K562 (cell line): Measurements from ENCODE around the gene CMSS1. TPM values are rescaled to one million over a fixed set of nuclear protein-coding genes. Genes with fewer than 3 reads are reported as not detected.

Source experiments
- ATAC-seq: fragments of 200-7000 bp; cut with Tn5 transposase; 3 replicates; pipeline ENCODE4 v1.9.1; 2020; ENCODE audit warnings: moderate library complexity
- BruUV-seq: library from RNA; stranded (reverse); fragments of 400-500 nt; replicated peaks from 2 replicates; lab custom pipeline; 2021; lab: Mats Ljungman, UMichigan
- CTCF ChIA-PET: fragments of 300-600 bp; formaldehyde crosslinking; extraction: SDS; loops from one replicate; lab custom pipeline; 2021; ENCODE audit warnings: low intra/inter-chr PET ratio; lab: Yijun Ruan, JAX
- POLR2A ChIA-PET: fragments of 300-600, 350-650 bp; sonication (Branson Sonifier 250); formaldehyde crosslinking; extraction: SDS; loops from one replicate; lab custom pipeline; 2021; ENCODE audit warnings: antibody characterized with exemption, inconsistent platforms; lab: Yijun Ruan, JAX
- DNase-seq, 4 experiments: peaks; one replicate each; pipeline versions ENCODE4 v3.0.0 to v3.0.0-alpha.2; 2011 to 2018; ENCODE audit warnings: low spot score in 3 of 4, mixed read lengths in 3 of 4; ENCODE audit errors: extremely low read depth in 1 of 4
- FAIRE-seq: peaks from 2 replicates; lab custom pipeline; 2011; peaks lifted over from hg19 to GRCh38; lab: Jason Lieb, UNC
- H2AFZ ChIP-seq: 2 replicates; pipeline ENCODE4 v1.6.0; 2011; ENCODE audit warnings: low read depth, low read length, control low read depth, inconsistent platforms
- H3K27ac ChIP-seq: fragments of 200-600 bp; 3 replicates; pipeline ENCODE4 v1.8.0; 2011; ENCODE audit warnings: low read depth, mild to moderate bottlenecking, control low read depth, inconsistent platforms, low read length, moderate library complexity, mixed read lengths; ENCODE audit errors: extremely low read depth
- H3K27me3 ChIP-seq, 2 experiments: fragments of 300-600 bp in 1 of 2; 2 replicates in 1 of 2; 3 replicates in 1 of 2; pipeline versions ENCODE4 v1.6.0 to v1.8.0; 2011; ENCODE audit warnings: inconsistent platforms in 2 of 2, low read length in 2 of 2, mild to moderate bottlenecking in 1 of 2, mixed read lengths in 1 of 2, moderate library complexity in 1 of 2; ENCODE audit not compliant: control insufficient read depth in 2 of 2, insufficient read depth in 2 of 2
- H3K36me3 ChIP-seq: fragments of 300-600 bp; 3 replicates; pipeline ENCODE4 v1.8.0; 2011; ENCODE audit warnings: mild to moderate bottlenecking, low read length, inconsistent platforms; ENCODE audit not compliant: control insufficient read depth, insufficient read depth
- H3K4me1 ChIP-seq, 2 experiments: fragments of 200-600 bp in 1 of 2; replicated peaks in 1 of 2; 2 replicates in 1 of 2; 3 replicates in 1 of 2; pipeline versions ENCODE4 v1.5.1 to v1.8.0; 2011; ENCODE audit warnings: inconsistent platforms in 2 of 2, low read length in 2 of 2, mild to moderate bottlenecking in 1 of 2, mixed read lengths in 1 of 2, moderate library complexity in 1 of 2; ENCODE audit not compliant: control insufficient read depth in 2 of 2, insufficient read depth in 2 of 2
- H3K4me2 ChIP-seq: 2 replicates; pipeline ENCODE4 v1.6.1; 2011; ENCODE audit warnings: low read length, control low read depth, inconsistent platforms, mixed read lengths; ENCODE audit not compliant: insufficient read depth
- H3K4me3 ChIP-seq: fragments of 200-600 bp; sonication (generic), shearing (Covaris generic); 2 replicates; pipeline ENCODE4 v1.5.1; 2016; ENCODE audit warnings: control low read depth, inconsistent platforms
- H3K79me2 ChIP-seq: fragments of 200-600 bp; 3 replicates; pipeline ENCODE4 v1.8.0; 2011; ENCODE audit warnings: low read length, inconsistent platforms; ENCODE audit not compliant: control insufficient read depth, insufficient read depth
- H3K9ac ChIP-seq, 2 experiments: 2 replicates each; pipeline versions ENCODE4 v1.6.0 to v1.6.1; 2011; ENCODE audit warnings: low read depth in 2 of 2, low read length in 2 of 2, control low read depth in 1 of 2, inconsistent platforms in 1 of 2, mild to moderate bottlenecking in 1 of 2, mixed read lengths in 1 of 2; ENCODE audit not compliant: insufficient read depth in 1 of 2
- H3K9me1 ChIP-seq: one replicate; pipeline ENCODE4 v1.6.0; 2011; ENCODE audit warnings: inconsistent platforms, mild to moderate bottlenecking, low read length, moderate library complexity; ENCODE audit not compliant: control insufficient read depth, insufficient read depth
- H3K9me3 ChIP-seq: replicated peaks from 2 replicates; pipeline ENCODE4 v1.5.1; 2011; ENCODE audit warnings: low read depth, low read length, inconsistent platforms; ENCODE audit not compliant: control insufficient read depth, insufficient read depth
- H4K20me1 ChIP-seq: replicated peaks from 2 replicates; pipeline ENCODE4 v1.6.1; 2011; ENCODE audit warnings: low read length, inconsistent platforms, mixed read lengths; ENCODE audit not compliant: control insufficient read depth, insufficient read depth
- E2F3 ChIP-seq: fragments of 250-450 bp; sonication (Bioruptor Pico); IDR thresholded peaks from 2 replicates; pipeline ENCODE4 v1.4.0; 2020; ENCODE audit warnings: mild to moderate bottlenecking
- FOSL1 ChIP-seq: fragments of 200-800 bp; sonication (Bioruptor generic); conservative IDR thresholded peaks from 2 replicates; pipeline ENCODE4 v1.6.1; 2016; ENCODE audit warnings: missing genetic modification characterization, missing compliant biosample characterization
- FOXM1 ChIP-seq, 2 experiments: fragments of 450-650 bp in 1 of 2; sonication (generic) in 1 of 2; formaldehyde crosslinking in 1 of 2; IDR thresholded peaks; 2 replicates each; pipeline versions ENCODE4 v1.6.1 to v1.9.0; 2017 to 2022; ENCODE audit warnings: low read depth in 2 of 2, mild to moderate bottlenecking in 2 of 2, missing genetic modification reagents in 1 of 2, moderate library complexity in 1 of 2
- HSF4 ChIP-seq: fragments of 250-450 bp; sonication (Bioruptor Pico); IDR thresholded peaks from 2 replicates; pipeline ENCODE4 v2.1.2; 2022; ENCODE audit warnings: mild to moderate bottlenecking, moderate library complexity, borderline replicate concordance
- NR1H2 ChIP-seq: sonication (generic); formaldehyde crosslinking; IDR thresholded peaks from 2 replicates; pipeline ENCODE4 v1.4.0; 2020; ENCODE audit warnings: mild to moderate bottlenecking, missing genetic modification reagents
- WGBS: fragments of 100-300 bp; shearing (Covaris generic); methylation state at CpG from one replicate; pipeline ENCODE4 v1.1.6; 2016; ENCODE audit warnings: low coverage, mixed read lengths; ENCODE audit not compliant: insufficient coverage; ENCODE audit errors: missing lambda C conversion rate; 5-methylcytosine and 5-hydroxymethylcytosine counted together
- in situ Hi-C: fragments of 300-500 bp; cut with MboI; formaldehyde crosslinking; loops from 4 replicates; pipeline ENCODE4 v1.15.0; 2018; ENCODE audit warnings: inconsistent platforms, mixed read lengths
- intact Hi-C: fragments of 100-400 bp; cut with micrococcal nuclease; formaldehyde crosslinking; loops from 2 replicates; pipeline ENCODE4 v1.14.2; 2022
- polyA plus RNA-seq, 8 experiments: library from polyadenylated mRNA; depleted of rRNA in 4 of 8; stranded (reverse) in 5 of 8; unstranded in 3 of 8; fragments of >200 nt; fragmentation: Nextera tagmentation in 2 of 8; fragmentation: Illumina TruSeq in 1 of 8; extraction: Ambion mirVana in 2 of 8; extraction: Trizol in 1 of 8; gene quantifications; 2 replicates each; pipeline versions ENCODE4 v1.2.1 to v1.2.3, GENCODE V29; 2011 to 2014; ENCODE audit warnings: inconsistent platforms in 1 of 8, missing spikeins in 1 of 8
- total RNA-seq, 7 experiments: library from RNA; depleted of rRNA in 6 of 7; stranded (reverse); fragments of >200 nt in 6 of 7; fragmentation: Illumina TruSeq in 2 of 7; extraction: Trizol in 2 of 7; gene quantifications; 2 replicates each; pipeline versions ENCODE4 v1.2.1 to v1.2.3, GENCODE V29; 2011 to 2021; ENCODE audit warnings: low replicate concordance in 1 of 7
- TF ChIP-seq, protein P1 (sequence below): fragments of 450-650 bp; IDR thresholded peaks from 2 replicates; pipeline ENCODE4 v1.6.1; 2018; ENCODE audit not compliant: partially characterized antibody
- TF ChIP-seq, protein P2 (sequence below): sonication (generic); IDR thresholded peaks from 2 replicates; pipeline ENCODE4 v1.6.1; 2016

CMSS1 gene
- total and polyA plus RNA-seq, 9 of the 15 experiments (the other 6 are each of a cell fraction or from before 2014, with no cell fraction given) = 46.9 to 109 (median 72.3) TPM

DNA sequence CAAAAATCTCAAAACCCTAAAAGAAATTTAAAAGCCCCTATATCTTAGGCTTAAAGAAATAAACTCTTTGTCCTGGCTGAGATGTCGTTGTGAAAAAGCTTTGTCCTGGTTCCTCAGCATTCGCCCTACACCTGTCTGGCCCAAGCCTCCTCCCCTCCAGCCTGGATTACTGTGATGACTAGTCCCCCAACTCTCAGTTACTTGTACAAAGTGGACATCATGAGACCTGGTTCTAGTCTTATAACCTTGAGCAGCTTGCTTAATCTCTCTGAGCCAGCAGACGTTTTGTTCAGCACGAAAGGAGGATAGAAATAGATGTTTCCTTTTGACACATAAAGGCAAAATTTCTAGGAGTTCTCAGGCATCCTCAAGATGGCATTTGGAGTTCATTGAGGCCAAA, 245.0 kb downstream of the CMSS1 start:
- CTCF ChIA-PET = no interaction called here
- H3K4me3 ChIP-seq = no peak overlapping the region
- TF ChIP-seq, protein P1, sequence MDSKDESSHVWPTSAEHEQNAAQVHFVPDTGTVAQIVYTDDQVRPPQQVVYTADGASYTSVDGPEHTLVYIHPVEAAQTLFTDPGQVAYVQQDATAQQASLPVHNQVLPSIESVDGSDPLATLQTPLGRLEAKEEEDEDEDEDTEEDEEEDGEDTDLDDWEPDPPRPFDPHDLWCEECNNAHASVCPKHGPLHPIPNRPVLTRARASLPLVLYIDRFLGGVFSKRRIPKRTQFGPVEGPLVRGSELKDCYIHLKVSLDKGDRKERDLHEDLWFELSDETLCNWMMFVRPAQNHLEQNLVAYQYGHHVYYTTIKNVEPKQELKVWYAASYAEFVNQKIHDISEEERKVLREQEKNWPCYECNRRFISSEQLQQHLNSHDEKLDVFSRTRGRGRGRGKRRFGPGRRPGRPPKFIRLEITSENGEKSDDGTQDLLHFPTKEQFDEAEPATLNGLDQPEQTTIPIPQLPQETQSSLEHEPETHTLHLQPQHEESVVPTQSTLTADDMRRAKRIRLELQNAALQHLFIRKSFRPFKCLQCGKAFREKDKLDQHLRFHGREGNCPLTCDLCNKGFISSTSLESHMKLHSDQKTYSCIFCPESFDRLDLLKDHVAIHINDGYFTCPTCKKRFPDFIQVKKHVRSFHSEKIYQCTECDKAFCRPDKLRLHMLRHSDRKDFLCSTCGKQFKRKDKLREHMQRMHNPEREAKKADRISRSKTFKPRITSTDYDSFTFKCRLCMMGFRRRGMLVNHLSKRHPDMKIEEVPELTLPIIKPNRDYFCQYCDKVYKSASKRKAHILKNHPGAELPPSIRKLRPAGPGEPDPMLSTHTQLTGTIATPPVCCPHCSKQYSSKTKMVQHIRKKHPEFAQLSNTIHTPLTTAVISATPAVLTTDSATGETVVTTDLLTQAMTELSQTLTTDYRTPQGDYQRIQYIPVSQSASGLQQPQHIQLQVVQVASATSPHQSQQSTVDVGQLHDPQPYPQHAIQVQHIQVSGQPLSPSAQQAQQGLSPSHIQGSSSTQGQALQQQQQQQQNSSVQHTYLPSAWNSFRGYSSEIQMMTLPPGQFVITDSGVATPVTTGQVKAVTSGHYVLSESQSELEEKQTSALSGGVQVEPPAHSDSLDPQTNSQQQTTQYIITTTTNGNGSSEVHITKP = no peak
- no peak for TF ChIP-seq HSF4
- TF ChIP-seq E2F3 = no peak
- TF ChIP-seq, protein P2, sequence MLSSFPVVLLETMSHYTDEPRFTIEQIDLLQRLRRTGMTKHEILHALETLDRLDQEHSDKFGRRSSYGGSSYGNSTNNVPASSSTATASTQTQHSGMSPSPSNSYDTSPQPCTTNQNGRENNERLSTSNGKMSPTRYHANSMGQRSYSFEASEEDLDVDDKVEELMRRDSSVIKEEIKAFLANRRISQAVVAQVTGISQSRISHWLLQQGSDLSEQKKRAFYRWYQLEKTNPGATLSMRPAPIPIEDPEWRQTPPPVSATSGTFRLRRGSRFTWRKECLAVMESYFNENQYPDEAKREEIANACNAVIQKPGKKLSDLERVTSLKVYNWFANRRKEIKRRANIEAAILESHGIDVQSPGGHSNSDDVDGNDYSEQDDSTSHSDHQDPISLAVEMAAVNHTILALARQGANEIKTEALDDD = peak; percentile 41; the same call in 1 of the 2 replicates
- no peak for TF ChIP-seq FOSL1 (tag)
- no peak for TF ChIP-seq FOXM1 (IDR thresholded peaks at IDR 0.05; ENCODE audit: low read depth)
- TF ChIP-seq FOXM1 (CRISPR knock-in tag; IDR thresholded peaks at IDR 0.05; ENCODE audit: low read depth) = no peak
- no peak for TF ChIP-seq NR1H2
- TF ChIP-seq, all 486 proteins: peak for 1
- WGBS = 69% methylated on average over 4 of the region's 4 CpGs
- Histone ChIP-seq H3K9ac (no peak overlapping the region), H3K27me3 (no peaks in the 10 kb centered on the region), H3K4me1 (peaks cover 5 to 12% of the 10 kb centered on the region in 2 experiments; a peak in 3 of 5 replicates), H3K9me1 (no peaks in the 10 kb centered on the region), H3K79me2 (no peaks in the 10 kb centered on the region), H2AFZ (no peak overlapping the region), H4K20me1 (no peaks in the 10 kb centered on the region), H3K36me3 (no peaks in the 10 kb centered on the region; the same call in 2 of the 3 replicates), H3K4me2 (no peak overlapping the region), H3K27ac (no peak overlapping the region), H3K9me3 (no peaks in the 10 kb centered on the region)
- intact Hi-C loops (loop anchor here (10.0 kb wide), 1 partner anchor 58 kb away; no protein-coding TSS in a partner anchor), in situ Hi-C loops (loop anchor here (25.0 kb wide), 1 partner anchor 225 kb away; no protein-coding TSS in a partner anchor)
- POLR2A ChIA-PET = interaction anchor here (0.6 kb wide), 1 partner anchor 197 kb away, joined by 3 read pairs; no protein-coding TSS in a partner anchor
- DNase-seq (no peak), ATAC-seq (no peak), FAIRE-seq (no peak)
- BruUV-seq = no TSS peak
